Upper lobe of left lung (tissue), 6 donors: Measurements from ENCODE around the gene HS6ST2. TPM values are rescaled to one million over a fixed set of nuclear protein-coding genes. Genes with fewer than 3 reads are reported as not detected.

ENCODE experiments used
- ATAC-seq, 2 donors: fragments of 200-7000 bp; cut with Tn5 transposase; one replicate each; pipeline ENCODE4 v1.9.1; 2022; ENCODE audit warnings: mild to moderate bottlenecking in 2 of 2, moderate library complexity in 2 of 2; ENCODE audit not compliant: low FRiP score in 2 of 2
- DNase-seq, 2 donors: peaks; one replicate each; pipeline ENCODE4 v3.0.0-alpha.2; 2019 to 2020
- H3K27ac ChIP-seq, 4 donors: fragments of 200-600 bp; sonication (generic); one replicate each; pipeline ENCODE4 v1.5.1; 2016 to 2019
- H3K27me3 ChIP-seq, 4 donors: fragments of 200-600 bp; sonication (generic); one replicate each; pipeline ENCODE4 v1.5.1; 2017 to 2019
- H3K36me3 ChIP-seq, 4 donors: fragments of 200-600 bp; sonication (generic); one replicate each; pipeline ENCODE4 v1.5.1; 2016 to 2019
- H3K4me1 ChIP-seq, 4 donors: fragments of 200-600 bp; sonication (generic); one replicate each; pipeline ENCODE4 v1.5.1; 2018 to 2019
- H3K4me3 ChIP-seq, 4 donors: fragments of 200-600 bp; sonication (generic); one replicate each; pipeline ENCODE4 v1.5.1; 2017 to 2019; ENCODE audit warnings: mild to moderate bottlenecking in 2 of 4, moderate library complexity in 1 of 4
- H3K9me3 ChIP-seq, 4 donors: fragments of 200-600 bp; sonication (generic); one replicate each; pipeline ENCODE4 v1.5.1; 2018 to 2019
- EP300 ChIP-seq, 4 donors: sonication (generic); formaldehyde crosslinking; IDR thresholded peaks; one replicate each; pipeline ENCODE4 v1.5.1; 2017; ENCODE audit warnings: antibody characterized with exemption in 4 of 4, control low read depth in 2 of 4
- POLR2A ChIP-seq, 4 donors: fragments of 450-650 bp; IDR thresholded peaks; one replicate each; pipeline ENCODE4 v1.5.1; 2016 to 2017; ENCODE audit warnings: antibody characterized with exemption in 4 of 4, mild to moderate bottlenecking in 2 of 4
- POLR2AphosphoS5 ChIP-seq, 2 donors: sonication (generic); formaldehyde crosslinking; IDR thresholded peaks; one replicate each; pipeline ENCODE4 v1.5.1; 2017; ENCODE audit warnings: antibody characterized with exemption in 2 of 2
- WGBS, 2 donors: methylation state at CpG; one replicate each; pipeline ENCODE4 v1.1.5; 2017 to 2018; 5-methylcytosine and 5-hydroxymethylcytosine counted together
- total RNA-seq, 6 donors: library from RNA; depleted of rRNA in 4 of 6; stranded (reverse); fragments of >200 nt in 4 of 6; gene quantifications; one replicate each; pipeline versions ENCODE4 v1.1.0 to v1.2.1, GENCODE V29; 2016 to 2021
- TF ChIP-seq, protein P1 (sequence below), 6 experiments: fragments of 450-650 bp in 4 of 6; fragments of 200-600 bp in 2 of 6; sonication (generic) in 2 of 6; IDR thresholded peaks; one replicate each; pipeline ENCODE4 v1.5.1; 2016 to 2019; ENCODE audit warnings: antibody characterized with exemption in 6 of 6
- donor health status: DM: no; HTN: no; CAD: no; lungs with moderate emphysema.
- donor health status: DM: no; HTN: yes; CAD: no; lungs with severe emphysema.

Gene HS6ST2
- total RNA-seq, 6 donors from 2014 or later = 0.30 to 2.5 (median 1.2) TPM

DNA sequence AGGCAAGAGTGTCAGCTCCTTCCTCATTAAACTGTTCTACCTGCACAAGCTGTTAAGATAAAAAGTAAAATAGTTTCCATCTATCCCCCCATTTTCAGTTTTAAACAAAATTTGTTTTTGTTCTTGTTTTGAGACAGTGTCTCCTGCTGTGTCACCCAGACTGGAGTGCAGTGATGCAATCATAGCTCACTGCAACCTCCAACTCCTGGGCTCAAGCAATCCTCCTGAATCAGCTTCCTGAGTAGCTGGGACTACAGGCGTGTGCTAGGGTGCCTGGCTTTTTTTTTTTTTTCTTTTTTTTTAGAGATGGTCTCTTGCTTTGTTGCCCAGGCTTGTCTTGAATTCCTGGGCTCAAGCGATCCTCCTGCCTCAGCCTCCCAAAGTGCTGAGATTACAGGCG is 105.4 kb downstream of the HS6ST2 start:
- DNase-seq = no peak
- TF ChIP-seq EP300 (IDR thresholded peaks at IDR 0.05) (no peak), POLR2A (IDR thresholded peaks at IDR 0.05) (no peak), POLR2AphosphoS5 (IDR thresholded peaks at IDR 0.05) (no peak)
- TF ChIP-seq, protein P1, sequence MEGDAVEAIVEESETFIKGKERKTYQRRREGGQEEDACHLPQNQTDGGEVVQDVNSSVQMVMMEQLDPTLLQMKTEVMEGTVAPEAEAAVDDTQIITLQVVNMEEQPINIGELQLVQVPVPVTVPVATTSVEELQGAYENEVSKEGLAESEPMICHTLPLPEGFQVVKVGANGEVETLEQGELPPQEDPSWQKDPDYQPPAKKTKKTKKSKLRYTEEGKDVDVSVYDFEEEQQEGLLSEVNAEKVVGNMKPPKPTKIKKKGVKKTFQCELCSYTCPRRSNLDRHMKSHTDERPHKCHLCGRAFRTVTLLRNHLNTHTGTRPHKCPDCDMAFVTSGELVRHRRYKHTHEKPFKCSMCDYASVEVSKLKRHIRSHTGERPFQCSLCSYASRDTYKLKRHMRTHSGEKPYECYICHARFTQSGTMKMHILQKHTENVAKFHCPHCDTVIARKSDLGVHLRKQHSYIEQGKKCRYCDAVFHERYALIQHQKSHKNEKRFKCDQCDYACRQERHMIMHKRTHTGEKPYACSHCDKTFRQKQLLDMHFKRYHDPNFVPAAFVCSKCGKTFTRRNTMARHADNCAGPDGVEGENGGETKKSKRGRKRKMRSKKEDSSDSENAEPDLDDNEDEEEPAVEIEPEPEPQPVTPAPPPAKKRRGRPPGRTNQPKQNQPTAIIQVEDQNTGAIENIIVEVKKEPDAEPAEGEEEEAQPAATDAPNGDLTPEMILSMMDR (IDR thresholded peaks at IDR 0.05) = no peak
- Histone ChIP-seq H3K27me3 (no peaks in the 10 kb centered on the region), H3K4me3 (no peak overlapping the region), H3K4me1 (no peaks in the 10 kb centered on the region), H3K36me3 (no peaks in the 10 kb centered on the region), H3K9me3 (no peaks in the 10 kb centered on the region), H3K27ac (no peak overlapping the region)
- no peak for ATAC-seq
- 75 to 79% methylated on average over 3 of the region's 3 CpGs for WGBS, 2 donors

DNA sequence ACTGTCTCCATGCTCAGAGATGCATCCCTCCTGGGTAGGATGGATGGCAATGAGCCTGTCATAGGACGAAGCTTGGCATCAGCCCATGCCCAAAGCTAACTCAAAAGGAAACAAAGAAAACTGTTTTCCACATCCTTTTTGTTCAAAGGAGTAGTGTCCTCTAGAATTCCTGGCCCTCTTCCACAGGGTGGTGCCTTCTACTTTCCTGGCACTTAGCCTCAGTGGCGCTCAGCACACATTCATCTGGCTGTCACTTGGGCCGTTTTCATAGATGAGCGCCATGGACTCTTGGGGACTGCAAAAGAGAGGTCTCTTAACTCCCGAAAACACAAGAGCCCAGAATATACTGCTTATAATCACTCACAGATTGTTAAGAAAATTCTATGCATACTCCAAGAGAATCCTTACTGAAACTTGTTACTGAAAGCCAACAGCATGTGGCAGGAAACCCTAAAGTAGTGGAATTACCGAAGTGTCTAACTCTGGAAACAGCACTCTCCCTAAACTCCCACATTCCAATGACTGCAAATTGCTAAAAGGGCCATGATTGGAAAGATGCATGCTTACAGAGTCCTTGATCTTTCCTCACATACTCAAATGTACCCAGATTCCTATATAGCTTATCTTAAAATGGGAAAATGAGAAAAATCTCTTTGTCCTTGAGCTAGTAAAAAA is 110.0 kb downstream of the HS6ST2 start:
- 46 to 57% methylated on average over 4 to 6 of the region's 6 CpGs for WGBS, 2 donors
- no peaks in the 10 kb centered on the region for H3K36me3 ChIP-seq

DNA sequence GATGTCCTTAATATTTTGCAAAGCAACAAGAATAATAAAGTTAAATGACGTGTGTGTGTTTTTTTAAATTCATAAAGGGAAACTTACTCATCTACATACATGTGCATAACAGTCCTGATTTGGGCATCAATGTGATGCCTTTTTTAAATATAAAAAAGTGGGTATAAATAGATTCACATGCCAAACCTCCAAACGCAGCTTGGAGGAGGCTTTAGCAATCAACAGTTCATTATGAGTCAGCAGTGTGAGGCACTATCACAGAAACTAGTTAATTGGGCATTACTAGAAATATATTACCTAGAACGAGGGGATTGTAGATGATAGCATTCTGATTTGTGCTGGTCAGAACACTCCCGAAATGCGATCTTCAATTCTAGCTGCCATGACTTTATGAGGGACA is 115.1 kb downstream of the HS6ST2 start:
- no peaks in the 10 kb centered on the region for H3K9me3 ChIP-seq
- no peak overlapping the region for H3K4me3 ChIP-seq
- no peak for ATAC-seq
- H3K27ac ChIP-seq = no peak overlapping the region
- TF ChIP-seq EP300 (IDR thresholded peaks at IDR 0.05) (no peak), POLR2A (IDR thresholded peaks at IDR 0.05) (no peak), POLR2AphosphoS5 (IDR thresholded peaks at IDR 0.05) (no peak)
- TF ChIP-seq, protein P1 (IDR thresholded peaks at IDR 0.05) = no peak
- 60 to 67% methylated on average over 5 of the region's 5 CpGs for WGBS, 2 donors
- no peaks in the 10 kb centered on the region for H3K36me3 ChIP-seq
- no peaks in the 10 kb centered on the region for H3K27me3 ChIP-seq
- no peaks in the 10 kb centered on the region for H3K4me1 ChIP-seq
- DNase-seq = no peak

More for the DNA sequence above, 110.0 kb downstream of the HS6ST2 start:
- no peaks in the 10 kb centered on the region for H3K27me3 ChIP-seq
- DNase-seq (no peak), ATAC-seq (no peak)
- H3K27ac ChIP-seq = no peak overlapping the region
- no peak for TF ChIP-seq POLR2A (IDR thresholded peaks at IDR 0.05)
- TF ChIP-seq, protein P1 (IDR thresholded peaks at IDR 0.05) = no peak
- TF ChIP-seq EP300 (IDR thresholded peaks at IDR 0.05) = no peak
- TF ChIP-seq POLR2AphosphoS5 (IDR thresholded peaks at IDR 0.05) = no peak
- H3K9me3 ChIP-seq = no peaks in the 10 kb centered on the region
- no peaks in the 10 kb centered on the region for H3K4me1 ChIP-seq
- no peak overlapping the region for H3K4me3 ChIP-seq

DNA sequence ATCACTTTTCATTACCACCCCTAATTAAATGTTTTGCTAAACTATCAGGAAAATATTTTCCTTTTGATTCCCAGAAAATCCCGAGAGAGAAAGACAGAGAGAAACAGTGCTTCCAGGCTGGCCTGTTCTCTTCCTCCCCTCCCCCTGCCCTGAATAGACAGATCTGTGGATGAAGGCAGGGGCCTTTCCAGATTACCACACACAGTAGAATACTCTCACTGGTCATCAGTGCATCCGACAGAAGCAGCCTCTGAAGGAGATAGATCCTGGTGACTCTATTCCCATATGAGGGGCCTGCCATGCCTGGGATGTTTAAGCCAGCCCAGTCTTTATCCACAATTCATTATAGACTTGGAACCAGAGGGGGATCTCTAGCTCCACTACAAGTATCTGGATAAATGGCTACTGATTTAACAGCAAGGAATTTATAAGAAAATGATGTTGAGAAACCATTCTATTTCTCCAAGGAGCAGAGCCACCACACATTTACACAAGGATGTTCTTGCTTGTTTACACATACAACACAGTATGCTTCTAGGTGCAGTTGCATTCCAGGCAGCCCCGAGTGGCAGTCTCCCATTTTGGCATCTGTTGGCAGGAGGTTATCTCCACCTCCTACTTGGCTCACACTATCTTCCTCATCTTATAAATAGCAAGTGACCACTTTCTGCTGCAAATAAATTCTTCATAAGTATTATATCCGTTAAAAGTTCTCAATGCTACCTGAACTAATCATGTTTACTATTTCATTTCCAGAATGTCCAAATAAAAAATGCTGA is 115.8 kb downstream of the HS6ST2 start:
- no peak overlapping the region for H3K4me3 ChIP-seq
- no peaks in the 10 kb centered on the region for H3K36me3 ChIP-seq
- TF ChIP-seq POLR2AphosphoS5 (IDR thresholded peaks at IDR 0.05) (no peak), POLR2A (IDR thresholded peaks at IDR 0.05) (no peak), EP300 (IDR thresholded peaks at IDR 0.05) (no peak)
- TF ChIP-seq, protein P1 (IDR thresholded peaks at IDR 0.05) = no peak
- H3K27ac ChIP-seq = no peak overlapping the region
- DNase-seq (no peak), ATAC-seq (no peak)
- no peaks in the 10 kb centered on the region for H3K9me3 ChIP-seq
- H3K27me3 ChIP-seq = no peaks in the 10 kb centered on the region
- WGBS, 2 donors = 41 to 50% methylated on average over 3 to 4 of the region's 4 CpGs
- H3K4me1 ChIP-seq = no peaks in the 10 kb centered on the region
